K562 (cell line): ENCODE measurements around the gene POLE2. TPM values are rescaled to one million over a fixed set of nuclear protein-coding genes. Genes with fewer than 3 reads are reported as not detected.
"Not testable (repeated sequence)": the region's sequence is repeated elsewhere in the genome, so short reads cannot be mapped to it uniquely, and the experiment has no call there.

ENCODE experiments used
- ATAC-seq: fragments of 200-7000 bp; cut with Tn5 transposase; 3 replicates; pipeline ENCODE4 v1.9.1; 2020; ENCODE audit warnings: moderate library complexity
- BruUV-seq: library from RNA; stranded (reverse); fragments of 400-500 nt; replicated peaks from 2 replicates; lab custom pipeline; 2021; lab: Mats Ljungman, UMichigan
- CTCF ChIA-PET: fragments of 300-600 bp; formaldehyde crosslinking; extraction: SDS; loops from one replicate; lab custom pipeline; 2021; ENCODE audit warnings: low intra/inter-chr PET ratio; lab: Yijun Ruan, JAX
- POLR2A ChIA-PET: fragments of 300-600, 350-650 bp; sonication (Branson Sonifier 250); formaldehyde crosslinking; extraction: SDS; loops from one replicate; lab custom pipeline; 2021; ENCODE audit warnings: antibody characterized with exemption, inconsistent platforms; lab: Yijun Ruan, JAX
- DNase-seq, 4 experiments: peaks; one replicate each; pipeline versions ENCODE4 v3.0.0 to v3.0.0-alpha.2; 2011 to 2018; ENCODE audit warnings: low spot score in 3 of 4, mixed read lengths in 3 of 4; ENCODE audit errors: extremely low read depth in 1 of 4
- FAIRE-seq: peaks from 2 replicates; lab custom pipeline; 2011; peaks lifted over from hg19 to GRCh38; lab: Jason Lieb, UNC
- H2AFZ ChIP-seq: 2 replicates; pipeline ENCODE4 v1.6.0; 2011; ENCODE audit warnings: low read depth, low read length, control low read depth, inconsistent platforms
- H3K27ac ChIP-seq: fragments of 200-600 bp; 3 replicates; pipeline ENCODE4 v1.8.0; 2011; ENCODE audit warnings: low read depth, mild to moderate bottlenecking, control low read depth, inconsistent platforms, low read length, moderate library complexity, mixed read lengths; ENCODE audit errors: extremely low read depth
- H3K27me3 ChIP-seq, 2 experiments: fragments of 300-600 bp in 1 of 2; 2 replicates in 1 of 2; 3 replicates in 1 of 2; pipeline versions ENCODE4 v1.6.0 to v1.8.0; 2011; ENCODE audit warnings: inconsistent platforms in 2 of 2, low read length in 2 of 2, mild to moderate bottlenecking in 1 of 2, mixed read lengths in 1 of 2, moderate library complexity in 1 of 2; ENCODE audit not compliant: control insufficient read depth in 2 of 2, insufficient read depth in 2 of 2
- H3K36me3 ChIP-seq: fragments of 300-600 bp; 3 replicates; pipeline ENCODE4 v1.8.0; 2011; ENCODE audit warnings: mild to moderate bottlenecking, low read length, inconsistent platforms; ENCODE audit not compliant: control insufficient read depth, insufficient read depth
- H3K4me1 ChIP-seq, 2 experiments: fragments of 200-600 bp in 1 of 2; replicated peaks in 1 of 2; 2 replicates in 1 of 2; 3 replicates in 1 of 2; pipeline versions ENCODE4 v1.5.1 to v1.8.0; 2011; ENCODE audit warnings: inconsistent platforms in 2 of 2, low read length in 2 of 2, mild to moderate bottlenecking in 1 of 2, mixed read lengths in 1 of 2, moderate library complexity in 1 of 2; ENCODE audit not compliant: control insufficient read depth in 2 of 2, insufficient read depth in 2 of 2
- H3K4me2 ChIP-seq: 2 replicates; pipeline ENCODE4 v1.6.1; 2011; ENCODE audit warnings: low read length, control low read depth, inconsistent platforms, mixed read lengths; ENCODE audit not compliant: insufficient read depth
- H3K4me3 ChIP-seq: fragments of 200-600 bp; sonication (generic), shearing (Covaris generic); 2 replicates; pipeline ENCODE4 v1.5.1; 2016; ENCODE audit warnings: control low read depth, inconsistent platforms
- H3K79me2 ChIP-seq: fragments of 200-600 bp; 3 replicates; pipeline ENCODE4 v1.8.0; 2011; ENCODE audit warnings: low read length, inconsistent platforms; ENCODE audit not compliant: control insufficient read depth, insufficient read depth
- H3K9ac ChIP-seq, 2 experiments: 2 replicates each; pipeline versions ENCODE4 v1.6.0 to v1.6.1; 2011; ENCODE audit warnings: low read depth in 2 of 2, low read length in 2 of 2, control low read depth in 1 of 2, inconsistent platforms in 1 of 2, mild to moderate bottlenecking in 1 of 2, mixed read lengths in 1 of 2; ENCODE audit not compliant: insufficient read depth in 1 of 2
- H3K9me1 ChIP-seq: one replicate; pipeline ENCODE4 v1.6.0; 2011; ENCODE audit warnings: inconsistent platforms, mild to moderate bottlenecking, low read length, moderate library complexity; ENCODE audit not compliant: control insufficient read depth, insufficient read depth
- H3K9me3 ChIP-seq: replicated peaks from 2 replicates; pipeline ENCODE4 v1.5.1; 2011; ENCODE audit warnings: low read depth, low read length, inconsistent platforms; ENCODE audit not compliant: control insufficient read depth, insufficient read depth
- H4K20me1 ChIP-seq: replicated peaks from 2 replicates; pipeline ENCODE4 v1.6.1; 2011; ENCODE audit warnings: low read length, inconsistent platforms, mixed read lengths; ENCODE audit not compliant: control insufficient read depth, insufficient read depth
- CHD1 ChIP-seq: fragments of 200-600 bp; sonication (generic); IDR thresholded peaks from one replicate; pipeline ENCODE4 v1.6.1; 2012; ENCODE audit warnings: mild to moderate bottlenecking, moderate library complexity, low read length, inconsistent platforms
- CREB5 ChIP-seq: fragments of 250-450 bp; sonication (Bioruptor Pico); IDR thresholded peaks from 2 replicates; pipeline ENCODE4 v1.5.0; 2020; ENCODE audit warnings: mild to moderate bottlenecking
- WGBS: fragments of 100-300 bp; shearing (Covaris generic); methylation state at CpG from one replicate; pipeline ENCODE4 v1.1.6; 2016; ENCODE audit warnings: low coverage, mixed read lengths; ENCODE audit not compliant: insufficient coverage; ENCODE audit errors: missing lambda C conversion rate; 5-methylcytosine and 5-hydroxymethylcytosine counted together
- in situ Hi-C: fragments of 300-500 bp; cut with MboI; formaldehyde crosslinking; loops from 4 replicates; pipeline ENCODE4 v1.15.0; 2018; ENCODE audit warnings: inconsistent platforms, mixed read lengths
- intact Hi-C: fragments of 100-400 bp; cut with micrococcal nuclease; formaldehyde crosslinking; loops from 2 replicates; pipeline ENCODE4 v1.14.2; 2022
- polyA plus RNA-seq, 8 experiments: library from polyadenylated mRNA; depleted of rRNA in 4 of 8; stranded (reverse) in 5 of 8; unstranded in 3 of 8; fragments of >200 nt; fragmentation: Nextera tagmentation in 2 of 8; fragmentation: Illumina TruSeq in 1 of 8; extraction: Ambion mirVana in 2 of 8; extraction: Trizol in 1 of 8; gene quantifications; 2 replicates each; pipeline versions ENCODE4 v1.2.1 to v1.2.3, GENCODE V29; 2011 to 2014; ENCODE audit warnings: inconsistent platforms in 1 of 8, missing spikeins in 1 of 8
- total RNA-seq, 7 experiments: library from RNA; depleted of rRNA in 6 of 7; stranded (reverse); fragments of >200 nt in 6 of 7; fragmentation: Illumina TruSeq in 2 of 7; extraction: Trizol in 2 of 7; gene quantifications; 2 replicates each; pipeline versions ENCODE4 v1.2.1 to v1.2.3, GENCODE V29; 2011 to 2021; ENCODE audit warnings: low replicate concordance in 1 of 7

POLE2 gene
- total and polyA plus RNA-seq, 9 of the 15 experiments (the other 6 are each of a cell fraction or from before 2014, with no cell fraction given) = 30.7 to 78.4 (median 55.4) TPM

- no peak for FAIRE-seq
- Histone ChIP-seq H2AFZ (no peak overlapping the region; the same call in 1 of the 2 replicates), H3K9ac (peak overlapping the region; percentile 97 to 99), H3K4me1 (peaks cover 4 to 14% of the 10 kb centered on the region in 2 experiments; a peak in 4 of 5 replicates), H3K27me3 (no peaks in the 10 kb centered on the region), H3K4me3 (peak overlapping the region; percentile 89), H3K9me3 (no peaks in the 10 kb centered on the region), H3K36me3 (peaks cover 51% of the 10 kb centered on the region), H3K4me2 (peak overlapping the region; percentile 82), H3K79me2 (peaks cover 81% of the 10 kb centered on the region), H3K27ac (peak overlapping the region; percentile 98), H4K20me1 (peaks cover 7% of the 10 kb centered on the region), H3K9me1 (peaks cover 3% of the 10 kb centered on the region)
- BruUV-seq = TSS peak; percentile 72
- 2% methylated on average over 11 of the region's 11 CpGs for WGBS
- no peak for DNase-seq
- ATAC-seq = no peak
- TF ChIP-seq CREB5 (CRISPR knock-in tag) = no peak
- peak; percentile 82 for TF ChIP-seq CHD1
- intact Hi-C loops = loop anchor here (1.0 to 10.0 kb wide), 3 partner anchors 21 to 155 kb away; partner anchors contain the start of genes LRR1 and RPS29
- ChIA-PET CTCF (interaction anchor here (0.6 to 0.7 kb wide), 2 partner anchors 33 to 1047 kb away, joined by 3 read pairs; partner anchors contain the start of gene RPS29), POLR2A (interaction anchor here (0.6 to 5.3 kb wide), 17 partner anchors 7 to 1179 kb away, joined by 3 to 36 read pairs (median 5); partner anchors contain the start of genes DNAAF2, KLHDC2, LRR1 and NEMF)
- in situ Hi-C loops = no loop called here
Measured at GRCh38 chr14:49619730-49620129, 68.3 kb downstream of the POLE2 start.

DNA sequence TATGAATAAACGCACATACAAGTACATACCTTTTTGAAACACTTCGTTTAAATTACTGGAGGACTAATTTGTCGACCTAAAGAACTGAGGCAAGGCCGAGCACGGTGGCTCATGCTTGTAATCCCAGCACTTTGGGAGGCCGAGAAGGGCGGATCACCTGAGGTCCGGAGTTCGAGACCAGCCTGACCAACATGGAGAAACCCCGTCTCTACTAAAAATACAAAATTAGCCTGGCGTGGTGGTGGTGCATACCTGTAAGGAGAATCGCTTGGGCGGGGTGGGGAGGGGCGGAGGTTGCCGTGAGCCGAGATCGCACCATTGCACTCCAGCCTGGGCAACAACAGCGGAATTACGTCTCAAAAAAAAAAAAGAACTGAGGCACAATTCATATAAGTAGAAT lies 68.7 kb downstream of the POLE2 start:
- intact Hi-C loops, BruUV-seq, H4K20me1 ChIP-seq, H3K9me1 ChIP-seq, H2AFZ ChIP-seq, H3K27me3 ChIP-seq, in situ Hi-C loops, CTCF ChIA-PET, DNase-seq, ATAC-seq, H3K9me3 ChIP-seq: not testable (repeated sequence)
- H3K9ac ChIP-seq = peak overlapping the region; percentile 97 to 99
- peak overlapping the region; percentile 82 for H3K4me2 ChIP-seq
- H3K27ac ChIP-seq = peak overlapping the region; percentile 98
- FAIRE-seq = peak; percentile 15
- H3K79me2 ChIP-seq = peaks cover 77% of the 10 kb centered on the region
- peaks cover 4 to 14% of the 10 kb centered on the region in 2 experiments; a peak in 4 of 5 replicates for H3K4me1 ChIP-seq
- peak overlapping the region; percentile 89 for H3K4me3 ChIP-seq
- POLR2A ChIA-PET = interaction anchor here (0.6 to 5.3 kb wide), 6 partner anchors 9 to 894 kb away, joined by 3 to 36 read pairs (median 16); partner anchors contain the start of genes DNAAF2, LRR1 and RPS29
- under 1% methylated on average over 10 of the region's 19 CpGs for WGBS
- H3K36me3 ChIP-seq = peaks cover 53% of the 10 kb centered on the region
